H9 (cell line): Measurements from ENCODE around the gene MALT1. TPM values are rescaled to one million over a fixed set of nuclear protein-coding genes. Genes with fewer than 3 reads are reported as not detected.

ENCODE experiments used
- DNase-seq: peaks from one replicate; pipeline ENCODE4 v3.0.0-alpha.2; 2017
- H2AFZ ChIP-seq: one replicate; pipeline ENCODE4 v1.6.1; 2013; ENCODE audit warnings: mild to moderate bottlenecking, low read length, control low read depth, moderate library complexity
- H2AK5ac ChIP-seq: 2 replicates; pipeline ENCODE4 v1.6.1; 2013; ENCODE audit warnings: low read length, control low read depth, mixed read lengths; ENCODE audit not compliant: insufficient read length
- H2BK120ac ChIP-seq: one replicate; pipeline ENCODE4 v1.6.1; 2013; ENCODE audit warnings: low read depth, mild to moderate bottlenecking, low read length, control low read depth, inconsistent platforms; ENCODE audit not compliant: poor library complexity, severe bottlenecking
- H2BK12ac ChIP-seq: 2 replicates; pipeline ENCODE4 v1.6.1; 2013; ENCODE audit warnings: low read length, control low read depth, mixed read lengths, low read depth; ENCODE audit not compliant: insufficient read length
- H2BK15ac ChIP-seq: 2 replicates; pipeline ENCODE4 v1.6.1; 2013; ENCODE audit warnings: low read depth, low read length, control low read depth
- H2BK20ac ChIP-seq: one replicate; pipeline ENCODE4 v1.6.1; 2013; ENCODE audit warnings: low read depth, mild to moderate bottlenecking, low read length, control low read depth, inconsistent platforms; ENCODE audit not compliant: poor library complexity, severe bottlenecking
- H2BK5ac ChIP-seq: 2 replicates; pipeline ENCODE4 v1.6.1; 2013; ENCODE audit warnings: low read length, control low read depth, mixed read lengths; ENCODE audit not compliant: insufficient read length
- H3K14ac ChIP-seq: 2 replicates; pipeline ENCODE4 v1.6.1; 2013; ENCODE audit warnings: low read length, control low read depth; ENCODE audit not compliant: insufficient read depth
- H3K18ac ChIP-seq: 2 replicates; pipeline ENCODE4 v1.6.1; 2013; ENCODE audit warnings: low read depth, mild to moderate bottlenecking, mixed read lengths, low read length, control low read depth; ENCODE audit not compliant: insufficient read length
- H3K23ac ChIP-seq: 2 replicates; pipeline ENCODE4 v1.6.1; 2013; ENCODE audit warnings: low read length, control low read depth, mixed read lengths, low read depth; ENCODE audit not compliant: insufficient read length
- H3K23me2 ChIP-seq: 2 replicates; pipeline ENCODE4 v1.6.1; 2013; ENCODE audit warnings: low read depth, mild to moderate bottlenecking, mixed read lengths, low read length, control low read depth; ENCODE audit not compliant: insufficient read length, poor library complexity, severe bottlenecking
- H3K27ac ChIP-seq: 2 replicates; pipeline ENCODE4 v1.5.1; 2013; ENCODE audit warnings: low read length, control low read depth, mixed read lengths, low read depth; ENCODE audit not compliant: insufficient read length
- H3K27me3 ChIP-seq: 2 replicates; pipeline ENCODE4 v1.6.1; 2013; ENCODE audit warnings: low read length, control low read depth, inconsistent platforms; ENCODE audit not compliant: insufficient read depth
- H3K4ac ChIP-seq: 2 replicates; pipeline ENCODE4 v1.6.1; 2013; ENCODE audit warnings: low read depth, mild to moderate bottlenecking, control low read depth, inconsistent platforms, low read length, moderate library complexity
- H3K4me1 ChIP-seq: 2 replicates; pipeline ENCODE4 v1.6.1; 2013; ENCODE audit warnings: low read length, control low read depth, inconsistent platforms; ENCODE audit not compliant: insufficient read depth
- H3K4me2 ChIP-seq: 2 replicates; pipeline ENCODE4 v1.6.1; 2013; ENCODE audit warnings: low read length, control low read depth, mixed read lengths; ENCODE audit not compliant: insufficient read length, insufficient read depth
- H3K56ac ChIP-seq: 2 replicates; pipeline ENCODE4 v1.6.1; 2013; ENCODE audit warnings: low read depth, mild to moderate bottlenecking, mixed read lengths, low read length, control low read depth; ENCODE audit not compliant: insufficient read length
- H3K79me1 ChIP-seq: 2 replicates; pipeline ENCODE4 v1.6.1; 2013; ENCODE audit warnings: low read depth, mild to moderate bottlenecking, moderate library complexity, low read length, control low read depth, inconsistent platforms; ENCODE audit not compliant: insufficient read depth, poor library complexity, severe bottlenecking
- H3K79me2 ChIP-seq: 2 replicates; pipeline ENCODE4 v1.6.1; 2013; ENCODE audit warnings: low read length, control low read depth, inconsistent platforms; ENCODE audit not compliant: insufficient read depth
- H3K9ac ChIP-seq: 2 replicates; pipeline ENCODE4 v1.6.1; 2013; ENCODE audit warnings: low read length, control low read depth, mixed read lengths; ENCODE audit not compliant: insufficient read length; ENCODE audit errors: extremely low read depth
- H3K9me3 ChIP-seq: one replicate; pipeline ENCODE4 v1.6.1; 2013; ENCODE audit warnings: low read depth, low read length, inconsistent platforms; ENCODE audit not compliant: control insufficient read depth
- H3T11ph ChIP-seq: one replicate; pipeline ENCODE4 v1.6.1; 2013; ENCODE audit warnings: mild to moderate bottlenecking, low read length, control low read depth, inconsistent platforms
- H4K20me1 ChIP-seq: one replicate; pipeline ENCODE4 v1.6.1; 2013; ENCODE audit not compliant: control insufficient read depth, insufficient read length, insufficient read depth
- H4K5ac ChIP-seq: 2 replicates; pipeline ENCODE4 v1.6.1; 2013; ENCODE audit warnings: low read depth, mild to moderate bottlenecking, mixed read lengths, low read length, control low read depth; ENCODE audit not compliant: insufficient read length
- H4K8ac ChIP-seq: replicated peaks from 2 replicates; pipeline ENCODE4 v1.6.1; 2013; ENCODE audit warnings: low read length, control low read depth, mixed read lengths, low read depth; ENCODE audit not compliant: insufficient read length
- H4K91ac ChIP-seq: 2 replicates; pipeline ENCODE4 v1.6.1; 2013; ENCODE audit warnings: low read depth, mild to moderate bottlenecking, moderate library complexity, mixed read lengths, low read length, control low read depth; ENCODE audit not compliant: insufficient read length
- H3K27ac Mint-ChIP-seq, 3 experiments: 2 replicates in 2 of 3; 3 replicates in 1 of 3; pipeline ENCODE4 v1.8.0; 2020 to 2021; ENCODE audit warnings: mixed read lengths in 3 of 3, mild to moderate bottlenecking in 1 of 3, moderate library complexity in 1 of 3
- H3K27me3 Mint-ChIP-seq: 2 replicates; pipeline ENCODE4 v1.8.0; 2021; ENCODE audit warnings: low read depth, mild to moderate bottlenecking, moderate library complexity, mixed read lengths
- H3K36me3 Mint-ChIP-seq, 3 experiments: 2 replicates in 2 of 3; 3 replicates in 1 of 3; pipeline ENCODE4 v1.8.0; 2020 to 2021; ENCODE audit warnings: low read depth in 3 of 3, mixed read lengths in 3 of 3; ENCODE audit not compliant: insufficient read depth in 1 of 3
- H3K4me1 Mint-ChIP-seq, 2 experiments: 2 replicates each; pipeline ENCODE4 v1.8.0; 2020; ENCODE audit warnings: mixed read lengths in 2 of 2
- H3K4me3 Mint-ChIP-seq, 2 experiments: 2 replicates in 1 of 2; 3 replicates in 1 of 2; pipeline ENCODE4 v1.8.0; 2020 to 2021; ENCODE audit warnings: mild to moderate bottlenecking in 2 of 2, mixed read lengths in 2 of 2, moderate library complexity in 1 of 2
- H3K9me3 Mint-ChIP-seq, 2 experiments: 2 replicates in 1 of 2; 3 replicates in 1 of 2; pipeline ENCODE4 v1.8.0; 2020; ENCODE audit warnings: mild to moderate bottlenecking in 2 of 2, mixed read lengths in 2 of 2, moderate library complexity in 1 of 2
- WGBS: extraction: QIAGEN DNeasy Blood & Tissue Kit; methylation state at CpG from one replicate; pipeline ENCODE4 v1.1.7; 2013; ENCODE audit warnings: missing lambda C conversion rate, low lambda C conversion rate, mixed read lengths; ENCODE audit not compliant: insufficient read length; ENCODE audit errors: extremely low coverage; 5-methylcytosine and 5-hydroxymethylcytosine counted together
- total RNA-seq: library from RNA; stranded (reverse); gene quantifications from 2 replicates; pipeline ENCODE4 v1.2.1, GENCODE V29; 2021
- TF ChIP-seq, protein P1 (sequence below): fragments of 200-600 bp; sonication (generic); conservative IDR thresholded peaks from 3 replicates; pipeline ENCODE4 v1.8.0; 2021; ENCODE audit warnings: antibody characterized with exemption, mild to moderate bottlenecking

Gene MALT1
- total RNA-seq, 1 experiment from 2014 or later = 18.1 TPM

DNA sequence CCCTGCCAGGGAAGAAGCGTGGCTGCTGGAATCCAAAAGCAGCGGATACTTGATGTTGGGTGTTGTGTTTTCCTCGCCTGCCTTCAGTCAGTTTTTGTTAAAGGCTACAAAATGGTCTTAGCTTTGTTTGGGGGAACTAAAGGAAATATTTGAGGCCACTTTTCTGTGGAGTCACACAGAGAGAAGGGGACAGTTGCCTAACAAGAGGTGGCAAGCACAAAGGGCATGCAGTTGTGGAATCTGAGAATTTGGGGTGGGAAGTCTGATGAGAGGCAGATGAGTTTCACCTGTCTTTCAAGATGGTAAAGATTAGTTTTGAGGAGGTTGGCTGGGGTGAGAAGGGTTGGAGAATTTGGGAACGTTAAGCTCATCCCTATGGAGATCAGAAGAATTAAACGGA lies 2.9 kb downstream of the MALT1 start:
- H3K27me3 ChIP-seq = no peaks in the 10 kb centered on the region

More for the DNA sequence above, 2.9 kb downstream of the MALT1 start:
- Mint-ChIP-seq H3K4me1 (peaks cover 22 to 29% of the 10 kb centered on the region in 2 experiments), H3K9me3 (no peaks in the 10 kb centered on the region), H3K36me3 (peaks cover 0 to 8% (median 2%) of the 10 kb centered on the region in 3 experiments; a peak in 3 of 7 replicates), H3K4me3 (no peak overlapping the region), H3K27ac (peak overlapping the region in 1 of 3 experiments; percentile 1; a peak in 1 of 7 replicates), H3K27me3 (peaks cover 8% of the 10 kb centered on the region)
- Histone ChIP-seq H3K56ac (no peak overlapping the region), H3K79me2 (peaks cover 4% of the 10 kb centered on the region; the same call in 1 of the 2 replicates), H3K79me1 (peaks cover 3% of the 10 kb centered on the region), H2BK12ac (no peak overlapping the region), H3K14ac (no peak overlapping the region), H3K23ac (no peak overlapping the region), H3K9me3 (no peaks in the 10 kb centered on the region), H3K23me2 (peaks cover 12% of the 10 kb centered on the region), H4K5ac (no peak overlapping the region), H2BK120ac (no peak overlapping the region), H3K4me2 (no peak overlapping the region), H3K4ac (no peak overlapping the region), H3K18ac (no peak overlapping the region), H2BK15ac (no peak overlapping the region), H2AFZ (no peak overlapping the region), H3K27ac (no peak overlapping the region), H3T11ph (no peak overlapping the region), H3K4me1 (peaks cover 2% of the 10 kb centered on the region; the same call in 1 of the 2 replicates), H2BK20ac (no peak overlapping the region), H2BK5ac (no peak overlapping the region), H2AK5ac (no peak overlapping the region), H4K20me1 (no peaks in the 10 kb centered on the region), H4K8ac (no peak overlapping the region), H4K91ac (no peak overlapping the region), H3K9ac (no peak overlapping the region)
- no CpG with 5 or more reads among the region's 5 CpGs for WGBS
- DNase-seq = no peak
- TF ChIP-seq, protein P1, sequence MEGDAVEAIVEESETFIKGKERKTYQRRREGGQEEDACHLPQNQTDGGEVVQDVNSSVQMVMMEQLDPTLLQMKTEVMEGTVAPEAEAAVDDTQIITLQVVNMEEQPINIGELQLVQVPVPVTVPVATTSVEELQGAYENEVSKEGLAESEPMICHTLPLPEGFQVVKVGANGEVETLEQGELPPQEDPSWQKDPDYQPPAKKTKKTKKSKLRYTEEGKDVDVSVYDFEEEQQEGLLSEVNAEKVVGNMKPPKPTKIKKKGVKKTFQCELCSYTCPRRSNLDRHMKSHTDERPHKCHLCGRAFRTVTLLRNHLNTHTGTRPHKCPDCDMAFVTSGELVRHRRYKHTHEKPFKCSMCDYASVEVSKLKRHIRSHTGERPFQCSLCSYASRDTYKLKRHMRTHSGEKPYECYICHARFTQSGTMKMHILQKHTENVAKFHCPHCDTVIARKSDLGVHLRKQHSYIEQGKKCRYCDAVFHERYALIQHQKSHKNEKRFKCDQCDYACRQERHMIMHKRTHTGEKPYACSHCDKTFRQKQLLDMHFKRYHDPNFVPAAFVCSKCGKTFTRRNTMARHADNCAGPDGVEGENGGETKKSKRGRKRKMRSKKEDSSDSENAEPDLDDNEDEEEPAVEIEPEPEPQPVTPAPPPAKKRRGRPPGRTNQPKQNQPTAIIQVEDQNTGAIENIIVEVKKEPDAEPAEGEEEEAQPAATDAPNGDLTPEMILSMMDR = no peak
